GM21786 (cell line): Measurements from ENCODE around the gene LIMD2.
A peak's percentile ranks its signal among the peaks of the same experiment; 100 is the strongest.
"Not testable (repeated sequence)": the region's sequence is repeated elsewhere in the genome, so short reads cannot be mapped to it uniquely, and the experiment has no call there.

ENCODE experiments used
- ATAC-seq: cut with Tn5 transposase; IDR thresholded peaks from one replicate; pipeline ENCODE4 v1.9.1; 2021; ENCODE audit not compliant: unreplicated experiment

The LIMD2 gene

DNA sequence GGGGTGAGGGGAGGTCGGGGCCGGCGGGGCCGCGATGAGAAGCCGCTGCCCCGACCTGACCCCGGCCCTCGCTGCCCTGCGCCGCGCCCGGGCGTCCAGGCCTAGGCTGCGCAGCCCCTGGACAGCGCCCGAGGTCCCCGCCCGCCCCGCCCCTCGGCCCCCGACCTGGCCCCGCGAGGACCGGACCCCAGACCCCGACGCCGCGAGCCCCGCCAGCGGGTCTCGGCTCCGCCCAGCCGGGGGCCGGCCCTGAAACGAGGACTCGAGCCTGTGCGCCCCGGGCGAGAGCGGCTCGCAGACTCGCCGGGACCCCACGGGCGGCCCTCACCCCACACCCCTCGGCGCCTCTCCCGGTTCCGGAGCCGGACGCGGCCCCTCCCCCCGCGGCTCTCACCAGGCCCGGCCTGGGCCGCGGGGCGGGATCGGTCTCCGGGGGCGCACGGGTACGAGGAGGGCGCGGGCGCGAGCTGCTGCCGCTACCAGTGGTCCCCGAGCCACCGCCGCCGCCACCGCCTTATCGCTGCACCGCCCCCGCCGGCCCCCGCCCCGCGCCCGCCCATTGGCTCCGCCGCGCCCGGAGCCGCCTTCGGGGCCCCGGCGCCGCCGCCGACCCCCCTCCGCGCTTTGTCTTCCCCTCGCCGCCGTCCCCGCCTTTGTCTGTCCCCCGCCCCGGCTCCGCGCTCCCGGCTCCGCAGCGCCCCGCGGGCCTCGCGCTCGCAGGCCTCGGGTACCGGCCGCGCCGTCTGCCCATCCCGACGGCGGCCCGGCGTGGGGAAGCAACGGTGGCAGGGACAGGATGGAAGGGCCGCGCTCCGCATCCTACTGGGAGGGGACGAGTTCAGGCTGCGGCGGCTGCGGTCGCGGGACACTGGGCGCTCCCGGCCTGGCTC, at the start of gene LIMD2:
LIMD2 (minus strand) TSS at position 488 of the 890 bp plus-strand sequence. CDS start 827 bp downstream, outside the sequence.
- no peak for ATAC-seq

DNA sequence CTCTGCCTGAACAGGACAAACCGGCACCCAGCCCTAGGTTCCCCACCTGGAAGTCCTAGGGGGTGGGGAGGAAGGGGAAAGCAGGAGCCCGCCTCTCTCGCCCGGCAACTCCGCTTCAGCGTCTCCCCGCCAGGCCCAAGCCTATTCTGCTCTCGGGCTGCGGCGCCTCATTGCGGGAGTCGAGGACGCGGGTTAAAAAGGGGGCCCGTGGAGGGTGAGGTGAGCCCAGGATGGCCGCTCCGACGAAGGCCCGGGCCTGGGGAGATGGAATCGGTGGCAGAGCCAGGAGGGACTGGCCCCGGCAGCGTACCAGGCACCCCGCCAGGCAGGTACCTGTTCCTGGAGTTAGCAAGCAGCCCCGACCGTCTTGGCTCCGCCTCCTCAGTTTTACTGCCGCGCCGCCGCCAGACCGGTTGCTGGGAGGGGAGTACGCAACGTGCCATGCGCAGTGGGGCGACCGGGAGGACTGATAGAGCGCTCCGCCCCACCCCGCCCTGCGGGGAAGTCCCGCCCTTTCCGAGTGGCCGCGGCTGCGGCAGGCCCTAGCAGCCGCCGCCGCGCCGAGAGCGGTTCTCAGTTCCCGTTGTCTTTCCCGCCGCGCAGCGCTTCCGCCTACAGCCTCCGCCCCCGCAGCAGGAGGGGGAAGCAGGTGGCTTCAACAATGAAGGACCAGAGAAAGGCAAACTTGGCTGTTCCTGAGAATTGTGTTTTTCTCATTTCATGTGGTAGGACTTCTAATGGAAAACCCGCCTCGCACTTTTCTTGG, 41.7 kb upstream of the LIMD2 start, which contains the start of gene STRADA:
STRADA (minus strand) TSS at position 392 of the 766 bp plus-strand sequence. CDS start 13,430 bp downstream, outside the sequence.
- ATAC-seq, result peak; percentile 92

DNA sequence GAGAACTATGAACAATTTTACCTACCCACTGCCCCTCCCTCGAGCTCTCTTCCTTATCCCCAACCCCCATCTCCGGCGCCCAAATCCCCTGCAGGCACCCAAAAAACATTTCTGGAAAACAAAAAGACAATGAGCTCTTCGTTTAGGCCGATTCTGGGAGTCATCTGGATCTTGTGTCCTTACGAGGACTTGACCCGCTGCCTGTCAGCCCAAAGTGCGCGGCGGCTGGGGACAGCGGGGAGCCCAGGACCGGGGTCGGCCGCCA, 41.1 kb upstream of the LIMD2 start:
- peak; percentile 17 for ATAC-seq

DNA sequence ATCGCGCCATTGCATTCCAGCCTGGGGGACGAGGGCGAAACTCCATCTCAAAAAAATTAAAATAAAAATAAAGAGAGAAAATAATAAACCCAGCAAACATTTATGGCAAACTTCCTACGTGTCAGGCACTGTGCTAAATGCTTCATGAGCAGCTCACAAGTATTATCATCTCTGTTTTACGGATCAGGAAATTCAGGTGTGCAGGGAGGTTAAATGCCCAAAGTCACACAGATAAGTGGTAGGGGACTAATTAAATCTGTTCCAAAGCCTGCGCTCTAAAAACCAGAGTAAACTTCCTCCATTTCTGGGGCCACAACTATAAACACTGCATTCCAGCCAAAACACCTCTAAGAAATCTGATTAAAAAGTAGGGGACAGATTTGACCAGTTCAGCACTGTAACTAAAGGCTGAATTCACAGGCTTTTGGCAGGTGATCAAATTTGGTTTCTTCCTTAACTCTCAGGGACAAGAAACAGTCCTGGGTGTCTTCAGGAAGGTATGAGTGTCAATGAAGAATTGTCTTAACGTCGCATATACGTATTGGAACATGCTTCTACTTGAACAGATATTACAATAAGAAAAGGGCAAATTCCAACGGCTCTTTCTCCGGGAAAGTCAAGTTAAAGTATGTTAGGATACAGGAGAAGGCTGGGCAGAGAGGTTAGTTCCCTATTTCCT, 40.7 kb upstream of the LIMD2 start:
- ATAC-seq, result no peak

DNA sequence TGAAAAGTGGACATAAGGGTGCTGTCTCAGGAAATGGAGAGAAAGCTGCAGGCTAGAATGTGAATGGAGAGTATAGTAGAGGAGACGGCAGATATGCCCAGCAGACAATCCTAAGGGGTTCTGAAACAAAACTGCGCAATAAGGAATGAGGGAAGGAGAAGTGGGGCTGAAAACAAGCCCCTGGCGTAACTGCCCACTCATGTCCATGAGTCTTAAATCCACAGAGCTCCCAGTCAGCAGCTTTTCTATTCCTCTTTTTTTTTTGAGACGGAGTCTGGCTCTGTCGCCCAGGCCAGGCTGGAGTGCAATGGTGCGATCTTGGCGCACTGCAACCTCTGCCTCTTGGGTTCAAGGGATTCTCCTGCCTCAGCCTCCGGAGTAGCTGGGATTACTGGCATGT, 35.8 kb upstream of the LIMD2 start:
- ATAC-seq, result no peak

DNA sequence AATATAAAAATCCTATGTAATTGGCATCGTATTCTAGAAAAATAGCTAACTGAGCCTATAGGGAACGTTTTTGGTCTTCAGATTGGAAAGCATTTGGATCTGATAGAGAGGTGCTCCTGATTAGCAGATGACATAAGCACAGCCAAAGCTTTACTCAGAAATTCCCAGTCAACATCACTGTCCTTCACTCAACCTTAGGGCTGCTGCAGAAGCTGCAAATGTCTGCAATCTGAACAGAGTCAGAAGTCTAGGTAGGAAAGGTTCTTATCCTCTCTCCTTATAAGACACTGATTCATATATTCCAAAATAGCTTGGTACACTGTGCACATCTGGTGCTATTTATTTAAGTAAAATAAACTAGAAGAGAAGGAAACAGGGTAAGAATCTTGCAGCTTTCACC, 22.5 kb upstream of the LIMD2 start:
- ATAC-seq, result no peak

DNA sequence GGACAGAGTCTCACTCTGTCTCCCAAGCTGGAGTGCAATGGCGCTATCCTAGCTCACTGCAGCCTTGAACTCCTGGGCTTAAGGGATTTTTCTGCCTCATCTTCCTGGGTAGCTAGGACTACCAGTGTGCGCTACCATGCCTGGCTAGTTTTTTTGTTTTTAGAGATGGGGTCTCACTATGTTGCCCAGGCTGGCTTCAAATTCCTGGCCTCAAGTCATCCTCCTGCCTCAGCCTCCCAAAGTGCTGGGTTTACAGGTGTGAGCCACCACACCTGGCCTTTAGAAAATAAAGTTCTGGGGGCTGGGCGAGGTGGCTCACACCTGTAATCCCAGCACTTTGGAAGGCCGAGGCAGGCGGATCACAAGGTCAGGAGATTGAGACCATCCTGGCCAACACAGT, 20.3 kb upstream of the LIMD2 start:
- ATAC-seq, result not testable (repeated sequence)

DNA sequence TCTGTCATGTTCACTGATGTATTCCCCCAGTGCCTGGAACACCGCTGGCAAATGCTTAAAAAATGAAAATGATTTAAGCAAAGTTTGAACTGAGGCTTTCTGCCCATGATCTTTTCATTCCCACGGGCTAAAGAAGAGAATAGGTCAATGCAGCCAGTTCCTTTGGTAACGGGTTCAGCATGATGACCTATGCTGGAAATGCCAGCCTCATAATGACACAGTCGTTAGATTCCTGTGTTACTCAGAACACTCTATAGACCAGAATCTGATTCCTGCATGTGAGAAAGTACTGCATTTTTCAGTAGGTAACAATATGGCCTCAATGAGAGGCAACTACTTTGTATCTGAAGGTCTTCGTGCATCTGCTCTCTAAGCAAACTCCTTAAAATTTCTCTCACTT, 19.1 kb upstream of the LIMD2 start:
- ATAC-seq, result no peak

DNA sequence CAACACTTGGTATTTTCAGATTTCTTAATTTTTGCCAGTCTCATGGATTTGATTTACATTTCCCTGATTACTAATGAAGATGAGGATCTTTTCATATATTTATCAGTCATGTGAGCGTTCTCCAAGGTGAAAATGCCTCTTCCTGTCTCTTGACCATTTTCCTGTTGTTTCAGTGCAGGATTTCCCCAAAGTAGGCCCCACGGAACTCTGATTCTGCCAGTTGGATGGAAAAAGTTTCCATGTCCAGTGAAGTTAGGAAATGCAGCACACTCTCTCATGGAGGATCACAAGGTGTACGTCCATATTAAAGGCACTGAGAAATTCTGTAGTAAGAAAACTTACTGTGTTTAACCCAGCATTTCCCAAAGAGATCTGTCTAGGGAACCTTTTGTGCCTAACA, 16.5 kb upstream of the LIMD2 start:
- ATAC-seq, result no peak

DNA sequence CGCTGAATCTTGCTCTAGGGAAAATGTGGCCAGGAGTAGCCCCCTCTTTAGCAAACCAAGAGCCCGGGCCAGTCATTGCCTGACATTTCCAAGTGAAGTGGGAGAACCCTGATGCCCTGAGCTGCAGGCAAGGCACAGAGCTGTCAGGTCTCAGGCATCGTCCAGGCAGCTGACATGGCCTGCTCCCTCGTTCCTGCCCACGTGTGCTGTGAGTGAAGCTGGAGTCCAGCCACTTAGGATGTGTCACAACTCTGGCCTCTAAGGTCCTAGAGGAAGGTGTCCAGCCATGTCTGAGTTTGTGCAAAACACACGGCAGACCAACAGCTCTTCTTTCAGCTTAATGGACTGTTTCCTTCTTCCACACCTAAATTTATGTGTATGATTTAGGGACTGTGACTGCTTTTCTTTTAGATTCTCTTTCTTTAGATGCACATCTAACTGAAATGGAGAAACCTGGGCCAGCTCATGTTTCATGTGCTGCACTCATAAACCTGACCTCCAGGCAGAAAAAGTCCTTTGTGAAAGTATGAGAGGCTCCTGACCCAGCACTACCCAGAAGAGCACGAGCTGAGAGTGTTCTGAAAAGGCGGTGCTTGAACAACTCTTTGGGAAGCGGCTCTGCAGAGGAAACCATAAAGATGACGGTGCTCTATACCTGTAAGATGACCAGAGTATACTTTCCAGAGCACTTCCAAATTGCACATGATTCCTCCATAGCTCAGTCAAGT, 14.8 kb upstream of the LIMD2 start:
- ATAC-seq, result no peak

DNA sequence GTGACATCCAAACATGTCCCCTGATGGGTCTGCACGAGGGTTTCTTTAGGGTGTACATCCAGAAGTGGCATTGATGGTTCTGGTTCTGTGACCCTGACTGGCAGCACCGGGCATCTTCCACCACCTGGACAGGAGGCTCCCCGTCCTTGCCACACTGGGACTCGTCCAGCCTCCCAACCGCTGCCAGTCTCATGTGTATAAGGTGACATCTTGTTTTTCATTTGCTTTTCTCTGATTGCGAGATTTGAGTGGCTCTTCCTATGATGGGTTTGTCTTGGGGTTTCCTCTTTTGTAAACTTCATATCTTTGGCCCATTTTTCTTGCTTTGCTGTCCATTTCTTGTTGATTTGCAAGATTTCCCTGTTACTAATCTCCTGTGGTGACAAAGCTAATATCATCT, 9.2 kb upstream of the LIMD2 start:
- no peak for ATAC-seq

DNA sequence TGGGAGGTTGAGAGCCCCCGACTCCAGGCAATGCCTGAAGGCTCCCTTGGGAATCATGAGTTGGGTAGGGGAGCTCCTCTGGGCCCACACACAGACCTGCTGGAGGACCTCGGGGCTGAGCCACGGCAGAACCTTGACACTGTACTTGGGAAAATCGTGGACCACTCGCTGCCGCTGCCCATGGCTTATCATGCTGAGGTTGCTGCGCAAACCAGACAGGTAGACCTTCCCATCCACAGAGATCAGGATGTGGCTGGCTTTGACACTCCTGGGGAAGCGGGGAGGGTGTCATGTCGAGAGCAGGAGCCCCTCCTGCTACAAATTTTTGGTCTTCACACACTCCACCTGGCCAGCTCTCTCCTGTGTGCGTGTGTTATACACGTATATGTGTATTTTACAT, 7.2 kb upstream of the LIMD2 start:
- ATAC-seq, result no peak

DNA sequence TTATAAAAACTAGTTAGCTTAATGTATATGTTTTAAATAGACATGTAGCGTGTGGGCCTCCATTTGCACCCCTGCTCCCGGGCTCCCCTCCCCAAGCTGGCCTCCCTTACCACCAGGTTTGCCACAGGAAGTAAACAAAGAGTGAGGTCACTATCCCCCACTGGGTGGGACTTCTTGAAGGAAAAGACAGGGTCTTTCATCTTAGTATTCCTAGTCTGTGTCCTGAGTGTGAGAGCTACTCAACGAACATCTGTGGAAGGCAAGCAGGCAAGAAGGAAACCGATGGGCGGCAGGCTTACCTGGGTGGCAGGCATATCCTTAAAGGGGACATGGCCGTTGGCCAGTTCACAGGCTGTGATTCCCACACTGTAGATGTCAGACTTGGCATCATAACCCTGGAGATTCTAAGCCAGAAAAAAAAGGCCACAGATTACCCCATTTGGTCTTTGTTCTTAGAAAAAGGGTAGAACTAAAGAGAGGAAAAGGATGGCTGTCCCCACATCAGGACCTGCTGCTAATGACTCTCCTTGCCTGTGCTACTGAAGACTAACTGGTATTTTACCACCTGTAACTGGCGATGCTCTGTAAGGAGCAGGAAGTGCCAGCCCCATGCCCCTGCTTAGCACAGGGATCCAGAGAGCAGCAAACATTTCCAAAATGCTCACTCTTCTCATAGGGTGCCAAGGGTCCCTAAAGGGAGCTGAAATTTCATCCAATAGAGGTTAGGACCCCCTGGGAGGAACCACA, 6.6 kb upstream of the LIMD2 start:
- ATAC-seq, result no peak

DNA sequence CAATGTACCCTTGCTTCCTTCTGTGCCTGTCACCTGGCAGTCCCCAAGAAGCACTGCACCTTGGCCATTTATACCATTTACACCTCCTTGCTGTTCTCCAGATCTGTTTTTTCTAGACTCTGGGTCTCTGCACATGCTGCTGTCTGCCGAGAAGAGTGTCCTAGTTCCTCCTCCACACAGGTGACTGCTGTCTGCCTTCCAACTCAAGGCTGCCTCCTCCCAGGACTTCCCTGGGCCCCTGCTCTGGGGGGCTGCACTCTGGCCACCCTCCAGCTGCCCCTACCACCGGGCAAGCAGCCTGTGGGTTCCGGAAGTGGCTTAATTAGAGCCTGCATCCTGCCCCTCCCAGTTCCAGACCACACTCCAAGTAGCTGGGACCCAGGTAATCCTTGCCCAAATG, 5.7 kb upstream of the LIMD2 start:
- ATAC-seq, result no peak

DNA sequence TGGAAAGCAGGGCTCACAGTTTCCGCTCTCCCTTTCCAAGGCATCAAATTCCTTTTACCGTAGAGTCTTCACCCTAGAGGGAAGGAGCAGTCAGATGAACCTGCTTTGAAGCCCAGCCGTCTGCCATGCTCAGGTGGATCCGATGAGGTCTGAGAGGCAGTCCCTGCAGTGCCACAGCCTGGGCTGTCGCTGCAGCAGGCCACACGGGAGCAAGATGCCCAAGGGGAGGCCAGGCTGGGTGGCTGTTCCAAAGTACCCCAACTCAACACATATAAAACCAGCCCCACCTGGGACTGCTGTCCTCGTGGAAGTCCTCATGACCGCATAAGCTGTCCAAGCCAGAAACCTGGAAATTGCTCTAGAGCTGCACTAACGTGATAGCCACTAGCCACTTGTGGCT, 4.9 kb upstream of the LIMD2 start:
- ATAC-seq, result no peak

DNA sequence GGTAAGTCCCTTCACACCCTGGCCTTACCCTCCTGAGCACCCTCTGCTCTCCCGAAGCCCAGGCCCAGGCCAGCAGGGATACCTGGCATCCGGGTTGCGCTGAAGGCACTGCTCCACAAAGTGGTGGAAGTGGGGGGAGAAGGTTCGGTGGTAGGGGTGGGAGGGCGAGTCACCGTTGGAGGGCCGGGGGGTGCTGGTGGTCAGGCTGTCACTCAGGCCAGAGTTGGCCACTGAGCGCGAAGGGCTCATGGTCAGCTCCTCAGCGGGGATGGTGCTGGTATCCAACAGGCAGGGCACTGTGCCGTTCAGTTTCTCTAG, 4.3 kb upstream of the LIMD2 start:
- no peak for ATAC-seq

DNA sequence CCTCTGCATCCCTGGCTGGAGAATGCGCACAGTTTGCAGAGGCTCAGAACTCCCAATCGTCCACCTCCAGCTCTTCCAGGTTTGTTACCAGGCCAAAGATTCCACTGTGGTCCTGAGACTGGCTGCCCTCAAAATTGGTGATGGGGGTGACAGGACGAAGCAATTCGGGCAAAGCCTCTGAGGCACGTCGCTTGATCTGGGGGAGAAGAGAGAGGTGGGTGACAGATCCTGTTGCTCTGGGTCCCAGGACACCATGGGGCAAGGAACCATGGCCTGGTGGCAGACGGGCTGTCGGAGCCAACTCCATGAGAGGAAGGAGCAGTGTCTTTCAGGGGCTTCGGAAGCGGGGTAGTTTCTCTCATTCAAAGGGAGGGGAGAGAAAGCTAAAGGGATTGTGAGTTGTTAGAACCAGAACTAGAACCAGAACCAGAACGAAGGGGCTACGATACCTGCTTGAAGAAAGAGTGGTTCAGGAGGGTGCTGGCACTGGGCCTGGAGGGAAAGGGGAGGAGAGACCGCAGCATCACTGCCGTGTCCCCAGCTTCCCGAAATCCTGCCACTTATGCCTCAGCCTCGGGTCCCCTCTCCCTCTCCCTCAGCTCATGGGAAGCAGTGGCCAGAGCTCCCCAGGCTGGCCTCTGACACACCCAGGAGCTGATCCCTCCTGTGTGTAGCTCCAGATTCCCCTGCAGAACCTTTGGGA, 3.8 kb upstream of the LIMD2 start:
- ATAC-seq, result no peak

DNA sequence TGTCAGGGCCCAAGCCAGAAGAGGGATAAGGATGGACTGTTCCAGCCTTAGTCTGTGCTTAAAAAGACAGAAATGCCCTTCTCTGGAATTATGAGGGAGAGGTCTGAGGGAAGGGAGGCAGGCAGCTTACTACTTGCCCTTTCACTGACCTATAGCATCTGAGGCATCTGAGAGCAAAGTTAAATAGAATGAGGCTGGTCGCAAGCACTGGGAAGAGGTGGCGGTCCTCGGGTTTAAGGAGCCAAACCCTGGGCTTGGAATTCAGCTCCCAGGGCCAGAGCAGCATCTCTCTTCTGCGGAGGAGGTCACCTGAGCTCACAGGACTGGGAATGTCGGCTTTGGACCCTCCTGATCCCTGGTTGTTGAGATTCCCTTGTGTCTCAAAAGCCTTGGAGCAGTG, 3.1 kb upstream of the LIMD2 start:
- no peak for ATAC-seq

DNA sequence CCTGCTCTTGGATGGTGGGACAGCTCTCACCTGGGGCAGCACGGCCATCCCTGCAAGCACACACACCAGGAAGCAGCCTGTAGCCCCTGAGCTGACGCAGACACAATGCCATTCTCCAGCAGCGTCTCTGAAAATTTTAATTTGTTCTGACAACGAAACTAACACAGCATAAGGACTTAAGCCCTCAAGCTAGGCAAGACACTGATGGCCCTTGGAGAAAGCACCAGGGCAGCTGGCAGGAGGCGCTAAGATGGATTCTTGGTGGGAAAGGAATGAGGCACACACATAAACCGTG, 2.7 kb upstream of the LIMD2 start:
- ATAC-seq, result no peak
